CD4-positive, alpha-beta memory T cell (primary cell): ENCODE data around the gene ALKBH1. TPM values are rescaled to one million over a fixed set of nuclear protein-coding genes. Genes with fewer than 3 reads are reported as not detected.

Experiments
- CTCF ChIA-PET: fragments of 350-600 bp; sonication (Branson Sonifier 250); formaldehyde crosslinking; loops from one replicate; lab custom pipeline; 2021; ENCODE audit warnings: inconsistent platforms; ENCODE audit not compliant: partially characterized antibody; lab: Charles Lee
- POLR2A ChIA-PET: fragments of 350-600 bp; sonication (Branson Sonifier 250); formaldehyde crosslinking; loops from one replicate; lab custom pipeline; 2021; ENCODE audit not compliant: partially characterized antibody; lab: Charles Lee
- DNase-seq, 5 donors: peaks; one replicate each; pipeline versions ENCODE4 v3.0.0 to v3.0.0-alpha.2; 2020 to 2022; ENCODE audit warnings: mixed read lengths in 1 of 5
- H3K27ac ChIP-seq: one replicate; pipeline ENCODE4 v1.7.0; 2013; ENCODE audit warnings: low read depth, low read length
- H3K27me3 ChIP-seq: 2 replicates; pipeline ENCODE4 v1.7.0; 2013; ENCODE audit warnings: mild to moderate bottlenecking, low read length, moderate library complexity; ENCODE audit not compliant: insufficient read depth
- H3K36me3 ChIP-seq: 2 replicates; pipeline ENCODE4 v1.7.0; 2013; ENCODE audit warnings: mild to moderate bottlenecking, low read length, moderate library complexity; ENCODE audit not compliant: insufficient read depth
- H3K4me1 ChIP-seq: 2 replicates; pipeline ENCODE4 v1.7.0; 2013; ENCODE audit warnings: mild to moderate bottlenecking, low read length, moderate library complexity; ENCODE audit not compliant: insufficient read depth
- H3K4me3 ChIP-seq, 2 donors: one replicate each; pipeline ENCODE4 v1.7.0; 2013; ENCODE audit warnings: low read length in 2 of 2, mild to moderate bottlenecking in 1 of 2
- H3K9me3 ChIP-seq, 2 donors: one replicate each; pipeline ENCODE4 v1.7.0; 2013; ENCODE audit warnings: low read length in 2 of 2, control low read depth in 1 of 2; ENCODE audit not compliant: control insufficient read depth in 1 of 2
- H3K27ac Mint-ChIP-seq, 7 donors: one replicate each; pipeline ENCODE4 v1.8.0; 2020 to 2021; ENCODE audit warnings: mixed read lengths in 7 of 7, mild to moderate bottlenecking in 6 of 7, inconsistent platforms in 3 of 7, moderate library complexity in 3 of 7
- H3K27me3 Mint-ChIP-seq, 2 donors: one replicate each; pipeline ENCODE4 v1.8.0; 2020 to 2021; ENCODE audit warnings: mixed read lengths in 2 of 2
- H3K36me3 Mint-ChIP-seq, 2 donors: one replicate each; pipeline ENCODE4 v1.8.0; 2020 to 2021; ENCODE audit warnings: mixed read lengths in 2 of 2, inconsistent platforms in 1 of 2, mild to moderate bottlenecking in 1 of 2
- H3K4me1 Mint-ChIP-seq, 4 donors: one replicate each; pipeline ENCODE4 v1.8.0; 2020 to 2021; ENCODE audit warnings: mixed read lengths in 4 of 4, mild to moderate bottlenecking in 1 of 4
- H3K4me3 Mint-ChIP-seq, 8 donors: one replicate each; pipeline ENCODE4 v1.8.0; 2020 to 2021; ENCODE audit warnings: mixed read lengths in 8 of 8, mild to moderate bottlenecking in 7 of 8, moderate library complexity in 6 of 8, inconsistent platforms in 3 of 8
- H3K9me3 Mint-ChIP-seq, 8 donors: one replicate each; pipeline ENCODE4 v1.8.0; 2020 to 2021; ENCODE audit warnings: mixed read lengths in 8 of 8, mild to moderate bottlenecking in 5 of 8, inconsistent platforms in 3 of 8, moderate library complexity in 1 of 8
- intact Hi-C: fragments of 100-400 bp; cut with micrococcal nuclease; formaldehyde crosslinking; loops from one replicate; pipeline ENCODE4 v1.15.1; 2023
- polyA plus RNA-seq, 2 donors: library from polyadenylated mRNA; unstranded; fragments of 300-500 nt; fragmentation: Illumina TruSeq; gene quantifications; one replicate each; pipeline ENCODE4 v1.2.3, GENCODE V29; 2021
- total RNA-seq, 2 experiments: library from RNA; stranded (reverse); gene quantifications; one replicate each; pipeline ENCODE4 v1.2.3, GENCODE V29; 2021

ALKBH1 gene
- total and polyA plus RNA-seq, 4 experiments from 2014 or later: 5.8 to 20.1 (median 12.9) TPM

DNA sequence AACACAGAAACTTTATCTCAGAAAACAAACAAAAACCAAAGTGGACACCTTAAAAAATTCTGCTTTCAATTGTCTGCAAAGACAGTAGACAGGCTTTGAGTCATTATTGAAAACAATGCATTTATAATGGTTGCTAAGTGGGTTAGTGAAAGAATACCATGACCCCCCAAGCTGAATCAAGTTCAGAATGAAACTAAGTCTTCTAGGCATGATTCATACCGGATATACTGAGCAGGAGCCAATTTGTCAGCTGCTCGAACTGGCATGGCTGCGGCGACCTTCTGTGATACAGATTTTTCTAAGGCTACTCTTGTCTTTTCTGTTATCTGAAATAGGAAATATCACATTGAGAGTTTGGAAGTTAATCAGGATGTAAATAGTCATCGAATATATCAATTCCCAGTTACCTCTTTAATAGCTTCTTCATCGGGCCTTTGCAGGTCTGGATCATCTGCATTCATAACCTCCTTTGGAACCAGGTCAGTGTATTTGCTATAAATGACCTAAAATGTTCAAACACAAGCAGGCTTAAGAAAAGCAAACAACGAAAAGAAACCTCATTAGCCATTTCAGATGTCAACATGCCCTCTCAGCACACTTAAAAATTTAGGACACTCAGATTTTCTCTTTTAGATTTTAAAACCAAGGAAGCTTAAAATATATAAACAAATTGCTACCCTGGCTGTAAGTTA is 30.9 kb upstream of the ALKBH1 start:
- Histone ChIP-seq H3K27ac (peak overlapping the region; percentile 13), H3K4me3 (no peak overlapping the region), H3K36me3 (peaks cover 45% of the 10 kb centered on the region), H3K4me1 (peaks cover 11% of the 10 kb centered on the region), H3K9me3 (no peaks in the 10 kb centered on the region), H3K27me3 (no peaks in the 10 kb centered on the region)
- intact Hi-C loops: no loop called here
- H3K9me3 Mint-ChIP-seq: no peaks in the 10 kb centered on the region
- ChIA-PET POLR2A (no interaction called here), CTCF (no interaction called here)
- H3K36me3 Mint-ChIP-seq: peaks cover 35 to 66% of the 10 kb centered on the region in 2 donors
- DNase-seq: peak in 3 of 5 donors; percentile 4 to 46 (median 18)
- peak overlapping the region in 5 of 8 donors; percentile 22 to 61 (median 31) for H3K4me3 Mint-ChIP-seq
- peak overlapping the region; percentile 30 to 88 (median 81) for H3K27ac Mint-ChIP-seq
- H3K4me1 Mint-ChIP-seq: peaks cover 18 to 40% (median 29%) of the 10 kb centered on the region in 4 donors
- no peaks in the 10 kb centered on the region for H3K27me3 Mint-ChIP-seq

DNA sequence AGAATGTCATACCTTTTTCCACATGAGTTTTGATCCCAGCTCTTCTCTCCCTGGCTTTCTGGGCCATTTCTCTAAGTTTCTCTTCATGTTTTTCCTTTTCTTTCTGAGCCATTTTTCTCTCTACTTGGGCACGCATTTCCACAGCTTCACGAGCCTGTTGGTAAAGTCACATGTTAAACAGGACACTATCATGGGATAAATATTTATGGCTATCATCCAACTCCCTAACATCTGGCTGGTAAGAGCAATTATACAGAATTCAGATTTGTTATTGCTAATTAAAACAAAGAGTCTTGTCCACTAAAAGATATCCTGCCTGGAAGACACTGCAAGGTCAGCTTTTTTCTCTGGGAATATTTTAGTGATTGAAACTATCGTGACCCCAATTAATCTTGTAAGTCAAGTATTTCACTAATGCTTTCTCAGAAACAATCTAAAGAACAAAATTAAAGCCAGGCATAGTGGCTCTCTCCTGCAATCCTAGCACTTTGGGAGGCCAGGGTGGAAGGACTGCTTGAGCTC is 23.2 kb upstream of the ALKBH1 start:
- peaks cover 61 to 84% of the 10 kb centered on the region in 2 donors for H3K36me3 Mint-ChIP-seq
- peak overlapping the region in 3 of 7 donors; percentile 42 to 76 (median 47) for H3K27ac Mint-ChIP-seq

DNA sequence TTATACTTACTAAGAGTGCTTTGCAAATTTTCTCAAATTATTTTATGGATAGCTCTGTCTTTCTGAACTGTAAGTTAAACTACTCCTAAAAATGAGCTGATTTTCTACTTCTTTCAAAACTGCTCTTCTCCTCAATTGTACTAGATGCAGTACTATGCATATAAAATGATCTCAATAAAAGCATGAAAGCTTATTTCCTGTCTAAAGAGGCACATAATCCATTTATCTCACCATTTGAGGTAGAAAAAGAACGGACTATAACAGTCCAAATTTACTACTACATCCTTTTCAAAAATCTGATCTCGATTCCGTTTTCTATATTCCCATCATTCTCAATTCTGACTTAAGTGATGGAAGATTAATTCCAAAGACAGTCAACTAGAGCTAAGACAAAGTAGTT is 14.5 kb upstream of the ALKBH1 start:
- no peak for DNase-seq
- no peak overlapping the region for H3K4me3 ChIP-seq
- Mint-ChIP-seq H3K36me3 (peaks cover 43 to 77% of the 10 kb centered on the region in 2 donors), H3K4me1 (peaks cover 0 to 2% (median 0%) of the 10 kb centered on the region in 4 donors), H3K4me3 (no peak overlapping the region), H3K27me3 (no peaks in the 10 kb centered on the region), H3K27ac (no peak overlapping the region), H3K9me3 (no peaks in the 10 kb centered on the region)
- ChIA-PET POLR2A (no interaction called here), CTCF (no interaction called here)
- no peaks in the 10 kb centered on the region for H3K9me3 ChIP-seq
- no peaks in the 10 kb centered on the region for H3K4me1 ChIP-seq
- H3K36me3 ChIP-seq: peaks cover 80% of the 10 kb centered on the region
- intact Hi-C loops: no loop called here
- H3K27ac ChIP-seq: no peak overlapping the region
- no peaks in the 10 kb centered on the region for H3K27me3 ChIP-seq

More for the DNA sequence above, 23.2 kb upstream of the ALKBH1 start:
- Histone ChIP-seq H3K36me3 (peaks cover 88% of the 10 kb centered on the region), H3K4me3 (no peak overlapping the region), H3K27me3 (no peaks in the 10 kb centered on the region), H3K9me3 (no peaks in the 10 kb centered on the region), H3K27ac (no peak overlapping the region), H3K4me1 (no peaks in the 10 kb centered on the region)
- POLR2A ChIA-PET: interaction anchor here (0.6 kb wide), 1 partner anchor 50 kb away, joined by 3 read pairs; no protein-coding TSS in a partner anchor
- Mint-ChIP-seq H3K9me3 (no peaks in the 10 kb centered on the region), H3K4me1 (peaks cover 0 to 6% (median 3%) of the 10 kb centered on the region in 4 donors), H3K4me3 (no peak overlapping the region), H3K27me3 (no peaks in the 10 kb centered on the region)
- no peak for DNase-seq
- intact Hi-C loops: no loop called here
- CTCF ChIA-PET: interaction anchor here (0.9 kb wide), 1 partner anchor 12 kb away, joined by 3 read pairs; no protein-coding TSS in a partner anchor

DNA sequence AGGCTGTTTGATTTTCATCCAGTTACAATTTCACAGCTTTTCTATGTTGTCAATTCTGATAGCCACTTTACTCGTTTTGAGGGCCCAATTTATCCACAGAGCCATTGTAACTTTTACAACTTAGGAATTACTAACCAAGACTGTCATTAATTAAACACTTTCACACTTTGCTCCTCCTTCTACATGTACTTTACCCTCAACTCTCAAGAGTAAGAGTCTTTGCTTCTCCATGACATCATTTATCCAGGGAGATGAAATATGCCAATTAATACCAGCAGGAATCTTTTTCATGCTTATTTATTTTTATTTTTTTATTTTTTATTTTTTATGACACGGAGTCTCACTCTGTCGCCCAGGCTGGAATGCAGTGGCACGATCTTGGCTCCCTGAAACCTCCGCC is 13.6 kb upstream of the ALKBH1 start:
- CTCF ChIA-PET: no interaction called here
- H3K27me3 Mint-ChIP-seq: no peaks in the 10 kb centered on the region
- POLR2A ChIA-PET: interaction anchor here (2.2 kb wide), 1 partner anchor 13 kb away, joined by 7 read pairs; the partner anchor contains the start of gene SLIRP
- Histone ChIP-seq H3K4me3 (no peak overlapping the region), H3K36me3 (peaks cover 75% of the 10 kb centered on the region), H3K27ac (no peak overlapping the region), H3K4me1 (no peaks in the 10 kb centered on the region), H3K9me3 (no peaks in the 10 kb centered on the region), H3K27me3 (no peaks in the 10 kb centered on the region)
- DNase-seq: no peak
- H3K4me1 Mint-ChIP-seq: peaks cover 0 to 2% (median 0%) of the 10 kb centered on the region in 4 donors
- H3K27ac Mint-ChIP-seq: no peak overlapping the region
- H3K36me3 Mint-ChIP-seq: peaks cover 44 to 72% of the 10 kb centered on the region in 2 donors
- no peaks in the 10 kb centered on the region for H3K9me3 Mint-ChIP-seq
- intact Hi-C loops: no loop called here
- H3K4me3 Mint-ChIP-seq: no peak overlapping the region

DNA sequence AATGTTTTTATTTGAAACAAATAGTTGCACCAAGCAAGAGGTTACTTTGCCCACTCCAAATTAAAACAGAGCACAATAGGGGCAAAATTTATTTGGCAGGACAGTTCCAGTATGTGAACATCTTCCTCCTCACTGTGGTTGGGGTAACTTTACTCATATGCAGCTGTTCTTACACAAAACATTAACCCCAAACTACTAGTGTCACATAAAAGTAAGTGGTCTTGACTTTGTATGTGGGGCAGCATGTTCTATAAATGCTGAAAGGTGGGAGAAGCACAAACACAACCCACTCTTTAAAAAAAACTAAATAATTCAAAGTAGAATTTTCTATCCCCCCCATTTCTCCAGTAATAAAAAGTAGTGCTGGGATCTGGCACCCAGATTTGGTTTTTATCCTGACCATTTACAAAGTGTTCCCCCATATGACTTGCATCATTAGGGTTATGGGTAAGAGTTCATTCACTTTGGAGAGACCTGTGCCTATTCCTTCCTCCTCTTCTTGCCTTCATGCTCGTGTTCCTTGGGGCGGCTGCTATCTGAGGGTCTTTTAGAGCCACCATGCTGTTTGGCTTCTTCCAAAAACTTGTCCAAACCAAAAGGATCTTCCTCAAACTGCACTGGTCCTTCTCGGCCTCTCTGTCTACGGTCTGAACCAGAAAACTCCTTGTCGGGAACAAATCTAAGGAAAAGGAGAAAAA is 9.9 kb upstream of the ALKBH1 start:
- no peaks in the 10 kb centered on the region for H3K9me3 ChIP-seq
- no peaks in the 10 kb centered on the region for H3K27me3 Mint-ChIP-seq
- H3K4me1 Mint-ChIP-seq: peaks cover 0 to 7% (median 4%) of the 10 kb centered on the region in 4 donors
- CTCF ChIA-PET: no interaction called here
- H3K36me3 Mint-ChIP-seq: peaks cover 50 to 69% of the 10 kb centered on the region in 2 donors
- POLR2A ChIA-PET: no interaction called here
- no peak for DNase-seq
- H3K9me3 Mint-ChIP-seq: no peaks in the 10 kb centered on the region
- H3K4me3 ChIP-seq: no peak overlapping the region
- no peaks in the 10 kb centered on the region for H3K4me1 ChIP-seq
- peak overlapping the region in 1 of 7 donors; percentile 9 for H3K27ac Mint-ChIP-seq
- H3K4me3 Mint-ChIP-seq: no peak overlapping the region
- H3K27ac ChIP-seq: no peak overlapping the region
- no peaks in the 10 kb centered on the region for H3K27me3 ChIP-seq
- peaks cover 67% of the 10 kb centered on the region for H3K36me3 ChIP-seq
- intact Hi-C loops: no loop called here

DNA sequence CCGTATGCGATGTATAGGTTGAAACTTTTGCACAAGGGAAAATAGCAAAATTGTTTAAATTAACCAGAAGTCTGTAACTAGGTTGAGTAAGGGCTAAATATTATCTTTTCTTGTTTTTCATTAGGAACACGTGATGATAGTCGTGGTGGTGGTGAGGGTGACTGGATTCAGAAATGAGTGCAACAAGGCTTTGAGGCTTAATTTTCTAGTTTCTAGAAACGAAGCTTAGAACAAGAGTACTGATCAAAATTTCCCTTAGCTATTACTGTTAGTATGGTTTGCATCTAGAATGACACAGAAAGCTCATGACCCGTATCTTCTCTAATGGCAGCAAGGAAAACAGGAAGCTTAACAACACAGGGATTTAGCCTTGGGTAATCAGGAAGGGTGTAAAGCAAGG is 7.1 kb upstream of the ALKBH1 start:
- Mint-ChIP-seq H3K4me3 (no peak overlapping the region), H3K27ac (peak overlapping the region; percentile 26 to 81 (median 65)), H3K9me3 (no peaks in the 10 kb centered on the region), H3K36me3 (peaks cover 38 to 63% of the 10 kb centered on the region in 2 donors), H3K4me1 (peaks cover 5 to 14% (median 12%) of the 10 kb centered on the region in 4 donors), H3K27me3 (no peaks in the 10 kb centered on the region)
- peaks cover 5% of the 10 kb centered on the region for H3K4me1 ChIP-seq
- H3K36me3 ChIP-seq: peaks cover 58% of the 10 kb centered on the region
- ChIA-PET CTCF (no interaction called here), POLR2A (interaction anchor here (0.6 kb wide), 1 partner anchor 107 kb away, joined by 3 read pairs; no protein-coding TSS in a partner anchor)
- no peak overlapping the region for H3K4me3 ChIP-seq
- H3K27ac ChIP-seq: no peak overlapping the region
- no peaks in the 10 kb centered on the region for H3K27me3 ChIP-seq
- intact Hi-C loops: no loop called here
- no peak for DNase-seq
- H3K9me3 ChIP-seq: no peaks in the 10 kb centered on the region

DNA sequence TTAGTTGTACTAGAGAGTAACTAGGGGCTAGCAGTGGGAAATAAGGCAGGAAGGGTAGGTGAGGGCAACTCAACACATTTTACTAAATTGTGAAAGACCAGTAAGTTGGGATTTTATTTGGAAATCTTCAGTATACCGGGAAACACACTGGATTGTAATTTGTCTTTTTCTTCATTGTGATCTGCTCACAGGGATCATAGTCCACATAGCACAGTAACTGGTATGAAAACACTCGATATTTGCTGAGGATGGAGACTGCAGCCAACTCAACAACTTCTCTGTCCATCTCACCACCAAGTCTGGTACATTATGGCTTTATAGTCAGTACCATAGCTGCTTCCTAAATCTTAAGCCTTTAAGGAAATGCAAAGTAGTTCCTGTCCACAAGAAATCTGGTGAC is 2.5 kb upstream of the ALKBH1 start:
- no peak for DNase-seq
- Histone ChIP-seq H3K4me1 (peaks cover 33% of the 10 kb centered on the region), H3K9me3 (no peaks in the 10 kb centered on the region), H3K27me3 (no peaks in the 10 kb centered on the region), H3K36me3 (peaks cover 25% of the 10 kb centered on the region), H3K4me3 (no peak overlapping the region), H3K27ac (no peak overlapping the region)
- ChIA-PET POLR2A (no interaction called here), CTCF (no interaction called here)
- Mint-ChIP-seq H3K4me3 (peak overlapping the region in 3 of 8 donors; percentile 5 to 96 (median 11)), H3K4me1 (peaks cover 26 to 52% (median 44%) of the 10 kb centered on the region in 4 donors), H3K27me3 (no peaks in the 10 kb centered on the region), H3K9me3 (peaks cover 0 to 5% (median 0%) of the 10 kb centered on the region in 8 donors), H3K27ac (peak overlapping the region in 5 of 7 donors; percentile 0 to 83 (median 12)), H3K36me3 (peaks cover 30 to 50% of the 10 kb centered on the region in 2 donors)
- intact Hi-C loops: no loop called here
